ENCODE data around the gene MATK. TPM values are rescaled to one million over a fixed set of nuclear protein-coding genes. Genes with fewer than 3 reads are reported as not detected.

The MATK gene
- total RNA-seq, 1 donor from 2014 or later: 0.50 TPM

GRCh38 chr19:3810708-3811355 is 24.7 kb upstream of the MATK start:
- Histone ChIP-seq H3K27me3 (ENCODE audit: control insufficient read depth, insufficient read depth, low read length) (peaks cover 8% of the 10 kb centered on the region), H3K36me3 (ENCODE audit: control insufficient read depth, insufficient read depth, low read length) (no peaks in the 10 kb centered on the region), H3K4me3 (ENCODE audit: low read depth, low read length) (no peak overlapping the region)
- TF ChIP-seq CTCF (IDR thresholded peaks at IDR 0.05; ENCODE audit: insufficient read depth, low read length, poor library complexity, severe bottlenecking): no peak
- DNase-seq (ENCODE audit: low read depth): no peak

DNA sequence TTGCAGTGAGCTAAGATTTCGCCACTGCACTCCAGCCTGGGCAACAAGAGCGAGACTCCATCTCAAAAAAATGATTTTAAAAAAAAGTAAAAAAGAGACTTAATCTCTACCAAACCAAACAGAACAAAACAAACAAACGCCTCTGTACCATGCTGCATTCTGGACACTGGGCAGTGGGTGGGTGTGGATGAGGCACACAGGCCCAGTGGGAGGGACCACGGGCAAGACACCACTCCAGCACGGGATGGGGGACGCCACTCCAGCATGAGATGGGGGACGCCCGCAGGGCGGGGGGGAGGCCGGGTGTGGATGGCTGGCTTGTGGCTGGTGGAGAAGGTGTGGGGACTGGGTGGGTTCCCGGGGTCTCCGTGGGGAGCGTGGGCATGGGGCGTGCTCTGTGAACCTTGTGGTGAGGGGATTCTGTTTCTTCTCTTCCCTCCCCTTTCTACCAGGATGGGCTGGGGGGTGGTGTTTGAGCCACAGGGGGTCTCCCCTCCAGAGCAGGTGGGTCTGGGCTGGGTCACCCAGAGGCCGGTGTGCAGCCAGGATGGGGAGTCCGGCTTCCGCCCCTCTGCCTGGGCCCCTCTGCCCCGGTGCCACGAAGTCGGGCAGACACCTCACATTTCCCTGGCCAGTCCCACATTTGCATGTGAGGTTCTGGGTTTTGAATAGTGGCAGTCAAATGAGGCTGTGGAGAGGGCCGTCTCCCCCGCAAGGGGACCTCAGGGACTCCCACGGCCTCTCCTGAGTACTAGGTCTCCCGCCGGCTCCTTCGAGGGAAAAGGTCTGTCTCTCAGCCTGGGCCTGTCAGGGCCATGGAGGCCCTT is 23.9 kb upstream of the MATK start:
- Histone ChIP-seq H3K36me3 (ENCODE audit: control insufficient read depth, insufficient read depth, low read length) (no peaks in the 10 kb centered on the region), H3K4me3 (ENCODE audit: low read depth, low read length) (no peak overlapping the region), H3K27me3 (ENCODE audit: control insufficient read depth, insufficient read depth, low read length) (peaks cover 8% of the 10 kb centered on the region)
- no peak for TF ChIP-seq CTCF (IDR thresholded peaks at IDR 0.05; ENCODE audit: insufficient read depth, low read length, poor library complexity, severe bottlenecking)
- DNase-seq (ENCODE audit: low read depth): no peak

DNA sequence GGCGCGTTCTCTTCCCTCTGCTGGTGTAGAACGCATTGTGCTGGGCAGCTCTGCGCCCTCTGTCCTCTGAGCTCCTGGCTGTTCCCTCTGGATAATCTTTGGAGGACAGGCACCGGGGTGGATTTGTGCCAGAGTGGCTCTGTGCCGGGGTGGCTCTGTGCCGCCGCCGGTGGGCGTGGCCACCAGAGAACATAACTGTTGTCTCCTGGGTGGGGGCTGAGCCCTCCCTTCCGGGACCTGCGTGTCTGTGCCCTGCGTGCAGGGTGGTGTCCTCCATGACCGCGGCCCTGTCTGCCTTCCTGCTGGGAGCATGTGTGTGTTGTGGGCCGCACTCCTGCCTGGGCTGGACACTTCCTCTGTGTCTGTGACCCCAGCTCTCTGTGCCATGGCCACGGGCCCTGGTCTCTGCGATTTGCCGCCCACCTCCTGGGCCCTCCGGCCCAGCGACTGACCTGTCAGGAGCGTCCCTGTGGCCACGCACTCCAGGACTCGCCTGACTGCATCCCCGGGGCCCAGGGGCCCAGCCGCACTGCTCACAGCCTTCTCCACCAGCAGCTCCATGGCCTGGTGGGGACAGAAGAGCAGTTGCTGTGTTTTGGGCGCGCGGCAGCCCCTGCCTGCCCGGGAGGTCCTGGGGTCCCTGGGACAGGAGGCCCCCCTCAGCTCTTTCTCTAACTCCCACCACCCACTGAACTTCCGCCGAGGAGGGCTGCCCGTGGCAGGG is 22.4 kb upstream of the MATK start:
- no peak overlapping the region for H3K4me3 ChIP-seq (ENCODE audit: low read depth, low read length)
- no peaks in the 10 kb centered on the region for H3K36me3 ChIP-seq (ENCODE audit: control insufficient read depth, insufficient read depth, low read length)
- peaks cover 8% of the 10 kb centered on the region for H3K27me3 ChIP-seq (ENCODE audit: control insufficient read depth, insufficient read depth, low read length)
- no peak for DNase-seq (ENCODE audit: low read depth)
- TF ChIP-seq CTCF (IDR thresholded peaks at IDR 0.05; ENCODE audit: insufficient read depth, low read length, poor library complexity, severe bottlenecking): no peak

DNA sequence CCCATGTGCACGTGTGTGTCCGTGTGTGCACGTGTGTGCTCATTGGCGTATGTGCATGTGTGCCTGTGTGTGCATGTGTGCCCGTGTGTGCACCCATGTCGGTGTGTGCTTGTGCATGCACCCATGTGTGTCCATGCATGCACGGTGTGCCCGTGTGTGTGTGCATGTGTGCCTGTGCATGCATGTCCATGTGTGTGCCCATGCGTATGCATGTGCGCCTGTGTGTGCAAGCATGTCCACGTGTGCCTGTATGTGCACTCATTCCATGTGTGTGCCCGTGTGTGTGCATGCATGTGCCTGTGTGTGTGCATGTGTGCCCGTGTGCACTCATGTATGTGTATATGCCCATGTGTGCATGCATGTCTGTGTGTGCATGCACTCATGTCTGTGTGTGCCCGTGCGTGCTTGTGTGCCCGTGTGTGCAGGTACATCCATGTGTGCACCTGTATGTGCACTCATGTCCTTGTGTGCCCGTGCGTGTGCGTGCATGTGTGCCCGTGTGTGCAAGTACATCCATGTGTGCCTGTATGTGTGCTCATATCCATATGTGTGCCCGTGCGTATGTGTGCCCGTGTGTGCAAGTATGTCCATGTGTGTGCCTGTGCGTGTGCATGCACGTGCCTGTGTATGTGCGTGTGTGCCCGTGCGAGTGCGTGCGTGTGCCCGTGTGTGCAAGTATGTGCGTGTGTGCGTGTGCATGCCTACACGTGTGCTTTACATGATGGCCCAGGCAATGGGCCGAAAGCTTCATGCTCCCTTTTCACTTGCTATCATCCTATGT is 21.6 kb upstream of the MATK start:
- Histone ChIP-seq H3K27me3 (ENCODE audit: control insufficient read depth, insufficient read depth, low read length) (peaks cover 10% of the 10 kb centered on the region), H3K4me3 (ENCODE audit: low read depth, low read length) (no peak overlapping the region), H3K36me3 (ENCODE audit: control insufficient read depth, insufficient read depth, low read length) (no peaks in the 10 kb centered on the region)
- TF ChIP-seq CTCF (IDR thresholded peaks at IDR 0.05; ENCODE audit: insufficient read depth, low read length, poor library complexity, severe bottlenecking): no peak
- DNase-seq (ENCODE audit: low read depth): no peak

GRCh38 chr19:3807131-3807480 is 20.9 kb upstream of the MATK start:
- Histone ChIP-seq H3K27me3 (ENCODE audit: control insufficient read depth, insufficient read depth, low read length) (peaks cover 12% of the 10 kb centered on the region), H3K4me3 (ENCODE audit: low read depth, low read length) (no peak overlapping the region), H3K36me3 (ENCODE audit: control insufficient read depth, insufficient read depth, low read length) (no peaks in the 10 kb centered on the region)
- TF ChIP-seq CTCF (IDR thresholded peaks at IDR 0.05; ENCODE audit: insufficient read depth, low read length, poor library complexity, severe bottlenecking): no peak
- DNase-seq (ENCODE audit: low read depth): no peak

Data from kidney epithelial cell (primary cell).